DOHH2 (cell line): ENCODE results near the gene CSMD2.

ENCODE experiments used
- H3F3A ChIP-seq: fragments of 200-600 bp; sonication (generic), shearing (Covaris generic); 2 replicates; pipeline ENCODE4 v1.6.0; 2016; ENCODE audit warnings: antibody characterized with exemption, mild to moderate bottlenecking; ENCODE audit not compliant: control insufficient read depth, insufficient read depth
- H3K27ac ChIP-seq: fragments of 200-600 bp; sonication (generic); 2 replicates; pipeline ENCODE4 v1.5.1; 2014; ENCODE audit warnings: low read depth, mild to moderate bottlenecking, low read length, moderate library complexity
- H3K27me3 ChIP-seq: fragments of 200-600 bp; sonication (generic); 2 replicates; pipeline ENCODE4 v1.6.1; 2014; ENCODE audit warnings: mild to moderate bottlenecking, low read length, mixed read lengths; ENCODE audit not compliant: control insufficient read depth
- H3K36me3 ChIP-seq: fragments of 200-600 bp; sonication (generic); 2 replicates; pipeline ENCODE4 v1.6.1; 2014; ENCODE audit warnings: mild to moderate bottlenecking, low read length, moderate library complexity, mixed read lengths; ENCODE audit not compliant: control insufficient read depth
- H3K4me1 ChIP-seq: fragments of 200-600 bp; sonication (generic); 2 replicates; pipeline ENCODE4 v1.6.1; 2014; ENCODE audit warnings: mild to moderate bottlenecking, low read length, mixed read lengths; ENCODE audit not compliant: control insufficient read depth
- H3K4me2 ChIP-seq: fragments of 200-600 bp; sonication (generic); 2 replicates; pipeline ENCODE4 v1.6.0; 2014; ENCODE audit warnings: mild to moderate bottlenecking, low read length, moderate library complexity
- H3K4me3 ChIP-seq: fragments of 200-600 bp; sonication (generic); 2 replicates; pipeline ENCODE4 v1.5.1; 2014; ENCODE audit warnings: mild to moderate bottlenecking, low read length, mixed read lengths
- H3K79me2 ChIP-seq: fragments of 200-600 bp; sonication (generic); 2 replicates; pipeline ENCODE4 v1.6.1; 2014; ENCODE audit warnings: mild to moderate bottlenecking, low read length, mixed read lengths; ENCODE audit not compliant: control insufficient read depth
- H3K9me2 ChIP-seq: fragments of 200-600 bp; sonication (generic); replicated peaks from 2 replicates; pipeline ENCODE4 v1.6.1; 2014; ENCODE audit warnings: mild to moderate bottlenecking, low read length, mixed read lengths; ENCODE audit not compliant: control insufficient read depth
- H3K9me3 ChIP-seq: fragments of 200-600 bp; sonication (generic); 2 replicates; pipeline ENCODE4 v1.6.1; 2014; ENCODE audit warnings: antibody characterized with exemption, low read length, mixed read lengths; ENCODE audit not compliant: control insufficient read depth, insufficient read depth
- H4K20me1 ChIP-seq: fragments of 200-600 bp; sonication (generic); 2 replicates; pipeline ENCODE4 v1.6.0; 2014; ENCODE audit warnings: low read depth, mild to moderate bottlenecking, antibody characterized with exemption, low read length, moderate library complexity; ENCODE audit not compliant: control insufficient read depth, insufficient read depth
- CTCF ChIP-seq: fragments of 200-600 bp; sonication (generic); IDR thresholded peaks from one replicate; pipeline ENCODE4 v1.5.1; 2014; ENCODE audit warnings: antibody characterized with exemption, mild to moderate bottlenecking, low read depth, low read length; ENCODE audit not compliant: poor library complexity, severe bottlenecking
- EZH2phosphoT487 ChIP-seq: fragments of 200-600 bp; sonication (generic); IDR thresholded peaks from 2 replicates; pipeline ENCODE4 v1.6.1; 2017; ENCODE audit warnings: borderline replicate concordance, mild to moderate bottlenecking, antibody characterized with exemption, low read length, moderate library complexity, mixed read lengths

CSMD2 gene

GRCh38 chr1:33548721-33549120 is 616.3 kb downstream of the CSMD2 start:
- no peak overlapping the region for H3K4me2 ChIP-seq
- no peaks in the 10 kb centered on the region for H4K20me1 ChIP-seq
- no peaks in the 10 kb centered on the region for H3K4me1 ChIP-seq
- H3K9me2 ChIP-seq, result no peaks in the 10 kb centered on the region
- no peaks in the 10 kb centered on the region for H3K9me3 ChIP-seq
- H3F3A ChIP-seq, result no peaks in the 10 kb centered on the region
- H3K27ac ChIP-seq, result no peak overlapping the region
- no peaks in the 10 kb centered on the region for H3K79me2 ChIP-seq
- no peaks in the 10 kb centered on the region for H3K36me3 ChIP-seq
- no peak overlapping the region for H3K4me3 ChIP-seq
- TF ChIP-seq CTCF, result no peak
- TF ChIP-seq EZH2phosphoT487, result no peak
- peaks cover 7% of the 10 kb centered on the region; the same call in 1 of the 2 replicates for H3K27me3 ChIP-seq

GRCh38 chr1:33548319-33548718 is 616.7 kb downstream of the CSMD2 start:
- Histone ChIP-seq H3K79me2 (no peaks in the 10 kb centered on the region), H3K27me3 (0 out of 2 replicates have a peak, but pooled peaks cover 3% of the 10 kb centered on the region), H3K27ac (no peak overlapping the region), H3K4me1 (no peaks in the 10 kb centered on the region), H3K36me3 (no peaks in the 10 kb centered on the region), H3K4me2 (no peak overlapping the region), H3K4me3 (no peak overlapping the region), H3K9me2 (no peaks in the 10 kb centered on the region), H3K9me3 (no peaks in the 10 kb centered on the region), H3F3A (no peaks in the 10 kb centered on the region), H4K20me1 (no peaks in the 10 kb centered on the region)
- TF ChIP-seq CTCF (no peak), EZH2phosphoT487 (no peak)

- no peaks in the 10 kb centered on the region for H3K4me1 ChIP-seq
- no peak overlapping the region for H3K4me3 ChIP-seq
- no peaks in the 10 kb centered on the region for H3K36me3 ChIP-seq
- no peaks in the 10 kb centered on the region for H4K20me1 ChIP-seq
- no peaks in the 10 kb centered on the region for H3K79me2 ChIP-seq
- no peak overlapping the region for H3K4me2 ChIP-seq
- no peaks in the 10 kb centered on the region for H3K27me3 ChIP-seq
- no peaks in the 10 kb centered on the region for H3K9me3 ChIP-seq
- H3F3A ChIP-seq, result no peaks in the 10 kb centered on the region
- TF ChIP-seq CTCF (no peak), EZH2phosphoT487 (no peak)
- no peaks in the 10 kb centered on the region for H3K9me2 ChIP-seq
- no peak overlapping the region for H3K27ac ChIP-seq
Measured at GRCh38 chr1:33547576-33547975, 617.5 kb downstream of the CSMD2 start.

GRCh38 chr1:33541966-33542365 is 623.1 kb downstream of the CSMD2 start:
- no peaks in the 10 kb centered on the region for H3F3A ChIP-seq
- no peaks in the 10 kb centered on the region for H3K9me3 ChIP-seq
- no peaks in the 10 kb centered on the region for H3K36me3 ChIP-seq
- no peak overlapping the region for H3K27ac ChIP-seq
- no peaks in the 10 kb centered on the region for H3K4me1 ChIP-seq
- H3K79me2 ChIP-seq, result no peaks in the 10 kb centered on the region
- no peak overlapping the region for H3K4me3 ChIP-seq
- H3K4me2 ChIP-seq, result no peak overlapping the region
- no peaks in the 10 kb centered on the region for H4K20me1 ChIP-seq
- H3K27me3 ChIP-seq, result no peaks in the 10 kb centered on the region
- H3K9me2 ChIP-seq, result no peaks in the 10 kb centered on the region
- TF ChIP-seq CTCF, result no peak
- no peak for TF ChIP-seq EZH2phosphoT487
